HEK293T (cell line): ENCODE data around the gene ADTRP.

ENCODE experiments used
- CTCF ChIA-PET: fragments of 350-600 bp; formaldehyde crosslinking; extraction: SDS; loops from one replicate; lab custom pipeline; 2021; ENCODE audit warnings: antibody characterized with exemption, inconsistent platforms; lab: Yijun Ruan, JAX
- POLR2A ChIA-PET: fragments of 350-600 bp; formaldehyde crosslinking; extraction: SDS; loops from one replicate; lab custom pipeline; 2020; ENCODE audit warnings: antibody characterized with exemption, inconsistent platforms; lab: Yijun Ruan, JAX
- DNase-seq: peaks from one replicate; pipeline ENCODE4 v3.0.0; 2012; ENCODE audit warnings: mixed read lengths; ENCODE audit errors: extremely low spot score
- ARNT ChIP-seq: fragments of 450-650 bp; IDR thresholded peaks from 2 replicates; pipeline ENCODE4 v1.6.1; 2017; ENCODE audit warnings: mild to moderate bottlenecking
- BHLHE40 ChIP-seq: fragments of 450-650 bp; IDR thresholded peaks from 2 replicates; pipeline ENCODE4 v1.6.1; 2016; ENCODE audit warnings: mild to moderate bottlenecking, moderate library complexity, borderline replicate concordance
- CTBP1 ChIP-seq: fragments of 450-650 bp; IDR thresholded peaks from 2 replicates; pipeline ENCODE4 v1.6.1; 2016; ENCODE audit warnings: borderline replicate concordance
- ELF4 ChIP-seq: fragments of 450-650 bp; IDR thresholded peaks from 2 replicates; pipeline ENCODE4 v1.6.1; 2017; ENCODE audit warnings: antibody characterized with exemption
- FOXA1 ChIP-seq: fragments of 450-650 bp; IDR thresholded peaks from 2 replicates; pipeline ENCODE4 v1.6.1; 2016; ENCODE audit warnings: mild to moderate bottlenecking
- FOXK2 ChIP-seq: fragments of 450-650 bp; IDR thresholded peaks from 2 replicates; pipeline ENCODE4 v1.6.1; 2016; ENCODE audit warnings: mild to moderate bottlenecking
- FOXM1 ChIP-seq: fragments of 450-650 bp; IDR thresholded peaks from 2 replicates; pipeline ENCODE4 v1.6.1; 2017; ENCODE audit warnings: mild to moderate bottlenecking, borderline replicate concordance
- HDGF ChIP-seq: fragments of 450-650 bp; IDR thresholded peaks from 2 replicates; pipeline ENCODE4 v1.6.1; 2017; ENCODE audit warnings: antibody characterized with exemption, borderline replicate concordance
- L3MBTL2 ChIP-seq: fragments of 450-650 bp; conservative IDR thresholded peaks from 2 replicates; pipeline ENCODE4 v1.6.1; 2016; ENCODE audit warnings: mild to moderate bottlenecking
- LEF1 ChIP-seq: fragments of 450-650 bp; IDR thresholded peaks from 2 replicates; pipeline ENCODE4 v1.6.1; 2017; ENCODE audit warnings: mild to moderate bottlenecking, borderline replicate concordance
- NFRKB ChIP-seq: fragments of 450-650 bp; IDR thresholded peaks from 2 replicates; pipeline ENCODE4 v1.6.1; 2016; ENCODE audit warnings: mild to moderate bottlenecking, moderate library complexity
- SP1 ChIP-seq: fragments of 450-650 bp; IDR thresholded peaks from 2 replicates; pipeline ENCODE4 v1.6.1; 2017
- SUZ12 ChIP-seq: fragments of 450-650 bp; IDR thresholded peaks from 2 replicates; pipeline ENCODE4 v1.6.1; 2016; ENCODE audit warnings: mild to moderate bottlenecking
- TARDBP ChIP-seq: fragments of 450-650 bp; IDR thresholded peaks from 2 replicates; pipeline ENCODE4 v1.6.1; 2016
- ZNF384 ChIP-seq: fragments of 450-650 bp; IDR thresholded peaks from 2 replicates; pipeline ENCODE4 v1.6.1; 2016
- TF ChIP-seq, protein P1 (sequence below): fragments of 450-650 bp; IDR thresholded peaks from 2 replicates; pipeline ENCODE4 v1.6.1; 2016

ADTRP gene

DNA sequence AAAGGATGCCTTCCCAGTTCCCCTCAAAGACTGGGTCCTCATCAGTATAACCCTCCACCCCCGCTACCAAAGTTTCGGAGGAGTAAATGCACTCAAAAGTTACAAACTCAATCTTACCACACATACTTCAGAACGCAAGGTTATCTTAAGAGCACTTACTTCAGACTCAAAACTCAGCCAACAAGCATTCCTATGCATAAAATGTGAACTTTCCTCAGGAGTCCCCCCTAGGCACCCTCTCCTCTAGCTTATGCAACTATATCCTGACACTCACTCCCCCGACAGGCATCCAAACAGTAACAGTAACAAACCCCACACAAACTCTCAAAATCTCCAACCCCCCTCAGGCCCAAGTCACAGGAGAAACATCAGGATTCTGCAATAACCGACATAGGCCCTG is 11.1 kb upstream of the ADTRP start:
- DNase-seq = no peak
- ChIA-PET CTCF (no interaction called here), POLR2A (no interaction called here)
- TF ChIP-seq ELF4 (no peak), CTBP1 (no peak), ZNF384 (no peak)

DNA sequence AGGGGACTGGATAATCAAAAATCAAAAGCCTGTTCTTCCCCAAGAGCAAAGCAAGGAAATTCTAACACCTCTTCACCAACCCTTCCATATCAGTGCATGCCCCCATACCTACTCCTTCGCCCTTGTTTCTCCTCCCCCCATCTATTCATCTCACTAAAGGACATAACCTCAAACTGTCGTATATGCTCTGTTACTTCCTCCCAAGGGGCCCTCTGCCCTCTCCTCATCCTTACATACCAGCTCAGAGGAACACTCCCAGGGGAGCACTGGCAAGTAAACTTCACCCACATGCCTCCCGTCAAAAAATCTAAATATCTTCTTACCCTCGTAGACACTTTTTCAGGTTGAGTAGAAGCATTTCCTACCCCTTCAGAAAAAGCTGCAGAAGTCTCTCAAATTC is 9.4 kb upstream of the ADTRP start:
- DNase-seq = no peak
- POLR2A ChIA-PET = no interaction called here
- no peak for TF ChIP-seq ARNT
- TF ChIP-seq CTBP1 = no peak
- TF ChIP-seq FOXM1 = no peak
- no peak for TF ChIP-seq ELF4
- no peak for TF ChIP-seq L3MBTL2
- TF ChIP-seq FOXK2 = no peak
- no peak for TF ChIP-seq BHLHE40
- no peak for TF ChIP-seq SUZ12
- no peak for TF ChIP-seq LEF1
- no peak for TF ChIP-seq TARDBP
- CTCF ChIA-PET = no interaction called here

DNA sequence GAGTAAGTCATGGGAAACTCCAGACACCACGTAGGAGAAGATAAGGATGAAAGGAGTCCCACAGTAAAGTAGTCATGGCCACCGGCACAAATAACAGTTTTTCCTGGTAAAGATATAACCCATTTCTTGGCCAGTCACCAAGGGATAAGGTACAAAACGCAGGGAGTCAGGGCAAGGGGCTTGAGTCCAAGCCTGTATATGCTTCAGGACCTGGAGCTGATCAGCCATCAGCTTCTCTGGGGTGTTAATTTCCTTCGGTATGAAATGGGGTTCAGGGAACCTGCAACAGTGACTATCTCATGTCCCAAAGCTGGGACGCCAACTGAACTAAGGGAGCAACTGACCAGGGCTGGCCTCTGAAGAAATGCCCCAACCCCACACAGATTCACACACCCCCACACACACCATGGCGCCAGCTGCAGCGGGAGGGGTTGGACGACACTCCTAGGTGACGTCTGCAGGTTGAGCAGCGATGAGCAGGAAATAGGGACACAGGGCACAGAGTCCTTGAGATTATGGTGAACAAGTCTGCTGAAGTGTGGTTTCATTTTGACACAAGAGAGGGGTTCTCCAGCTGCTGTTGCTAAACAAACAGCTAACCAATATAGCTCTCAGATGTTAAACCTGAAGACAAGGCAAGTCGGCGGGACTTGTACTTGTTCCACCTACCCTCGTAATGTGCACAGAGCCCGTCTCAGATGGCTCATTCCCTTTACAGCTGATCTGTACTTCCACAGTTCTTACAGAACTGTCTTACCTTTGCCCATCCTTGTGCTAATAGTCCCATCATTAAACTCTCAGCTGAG is 7.4 kb upstream of the ADTRP start:
- TF ChIP-seq BHLHE40 (no peak), HDGF (no peak), FOXM1 (no peak), ARNT (no peak), TARDBP (no peak), FOXK2 (no peak), NFRKB (no peak), LEF1 (no peak), CTBP1 (no peak), FOXA1 (no peak), L3MBTL2 (no peak), ZNF384 (no peak), ELF4 (no peak), SP1 (no peak), SUZ12 (no peak)
- TF ChIP-seq, protein P1, sequence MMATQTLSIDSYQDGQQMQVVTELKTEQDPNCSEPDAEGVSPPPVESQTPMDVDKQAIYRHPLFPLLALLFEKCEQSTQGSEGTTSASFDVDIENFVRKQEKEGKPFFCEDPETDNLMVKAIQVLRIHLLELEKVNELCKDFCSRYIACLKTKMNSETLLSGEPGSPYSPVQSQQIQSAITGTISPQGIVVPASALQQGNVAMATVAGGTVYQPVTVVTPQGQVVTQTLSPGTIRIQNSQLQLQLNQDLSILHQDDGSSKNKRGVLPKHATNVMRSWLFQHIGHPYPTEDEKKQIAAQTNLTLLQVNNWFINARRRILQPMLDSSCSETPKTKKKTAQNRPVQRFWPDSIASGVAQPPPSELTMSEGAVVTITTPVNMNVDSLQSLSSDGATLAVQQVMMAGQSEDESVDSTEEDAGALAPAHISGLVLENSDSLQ = no peak
- no peak for DNase-seq
- ChIA-PET CTCF (no interaction called here), POLR2A (no interaction called here)

DNA sequence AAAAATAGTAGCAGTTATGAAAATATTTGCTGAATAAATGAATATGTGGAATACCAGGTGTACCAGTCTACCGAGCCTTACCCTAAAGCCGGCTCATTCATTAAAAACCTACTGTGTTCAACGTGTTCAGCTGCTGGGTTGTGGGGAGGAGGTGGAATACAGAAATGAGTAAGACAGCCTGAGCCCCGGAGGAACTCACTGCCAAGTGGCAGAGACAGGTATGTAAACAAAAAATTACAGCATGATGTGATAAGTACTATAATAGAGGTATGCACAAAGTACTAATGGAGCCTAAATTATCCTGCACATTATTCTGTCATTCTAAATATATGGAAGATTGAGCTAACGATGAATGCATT is 6.8 kb upstream of the ADTRP start:
- TF ChIP-seq SUZ12 = no peak
- no peak for TF ChIP-seq L3MBTL2
- TF ChIP-seq FOXM1 = no peak
- no peak for TF ChIP-seq HDGF
- TF ChIP-seq CTBP1 = no peak
- TF ChIP-seq ZNF384 = no peak
- no peak for TF ChIP-seq TARDBP
- TF ChIP-seq SP1 = no peak
- TF ChIP-seq FOXA1 = no peak
- TF ChIP-seq NFRKB = no peak
- no peak for TF ChIP-seq ELF4
- TF ChIP-seq FOXK2 = no peak
- TF ChIP-seq BHLHE40 = no peak
- no peak for DNase-seq
- POLR2A ChIA-PET = no interaction called here
- CTCF ChIA-PET = no interaction called here

DNA sequence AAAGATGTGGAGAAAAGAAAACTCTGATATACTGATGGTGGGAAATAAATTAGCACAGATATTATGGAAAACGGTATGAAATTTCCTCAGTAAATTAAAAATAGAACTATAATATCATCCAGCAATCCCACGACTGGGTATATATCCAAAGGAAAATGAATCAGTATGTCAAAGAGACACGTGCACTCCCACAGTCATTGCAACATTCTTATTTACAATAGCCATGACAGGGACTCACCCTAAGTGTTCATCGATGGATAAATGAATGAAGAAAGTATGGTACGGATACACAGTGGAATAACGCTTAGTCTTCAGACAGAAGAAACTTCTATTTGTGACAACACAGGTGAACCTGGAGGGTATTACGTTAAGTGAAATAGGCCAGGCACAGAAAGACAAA is 5.7 kb upstream of the ADTRP start:
- no peak for DNase-seq
- TF ChIP-seq L3MBTL2 (no peak), TARDBP (no peak), FOXK2 (no peak), NFRKB (no peak), ZNF384 (no peak), CTBP1 (no peak), LEF1 (no peak), FOXM1 (no peak), SP1 (no peak), SUZ12 (no peak), ARNT (no peak), BHLHE40 (no peak), ELF4 (no peak), HDGF (no peak), FOXA1 (no peak)
- TF ChIP-seq, protein P1 = no peak
- POLR2A ChIA-PET = no interaction called here
- CTCF ChIA-PET = no interaction called here

DNA sequence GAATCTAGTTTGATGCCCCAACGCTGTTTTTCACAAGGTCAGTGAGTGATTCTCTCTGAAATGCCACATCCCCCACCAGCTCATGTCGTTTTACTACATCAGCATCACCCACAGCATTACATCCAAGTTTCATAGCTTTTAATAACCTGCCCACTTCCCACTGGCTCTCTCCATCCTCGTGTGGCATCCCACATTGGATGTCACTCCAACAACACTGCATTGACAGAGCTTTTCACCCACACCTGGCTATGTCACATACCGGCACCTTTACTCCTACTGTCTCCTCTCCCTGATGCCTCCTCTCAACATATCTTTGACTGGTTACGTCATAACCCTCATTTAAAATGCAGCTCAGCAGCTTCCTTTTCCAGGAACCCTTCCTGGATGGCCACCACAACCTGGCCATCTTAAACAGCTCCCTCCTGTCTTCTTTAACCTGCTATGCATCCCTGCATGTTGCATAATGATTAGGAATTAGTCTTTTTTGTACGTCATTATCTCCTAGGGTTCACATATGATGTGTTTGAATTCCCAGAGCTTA is 5.0 kb upstream of the ADTRP start:
- ChIA-PET CTCF (no interaction called here), POLR2A (no interaction called here)
- TF ChIP-seq SUZ12 (no peak), FOXK2 (no peak), FOXM1 (no peak), FOXA1 (no peak), HDGF (no peak), ELF4 (no peak), LEF1 (no peak), CTBP1 (no peak)
- TF ChIP-seq, protein P1 = no peak
- DNase-seq = no peak
